HG03565 (cell line): Measurements from ENCODE around the gene ROCK2.
"Not testable (repeated sequence)": the region's sequence is repeated elsewhere in the genome, so short reads cannot be mapped to it uniquely, and the experiment has no call there.

Experiments
- ATAC-seq: cut with Tn5 transposase; IDR thresholded peaks from one replicate; pipeline ENCODE4 v1.9.1; 2021; ENCODE audit warnings: mild to moderate bottlenecking, moderate library complexity; ENCODE audit not compliant: unreplicated experiment

The ROCK2 gene

DNA sequence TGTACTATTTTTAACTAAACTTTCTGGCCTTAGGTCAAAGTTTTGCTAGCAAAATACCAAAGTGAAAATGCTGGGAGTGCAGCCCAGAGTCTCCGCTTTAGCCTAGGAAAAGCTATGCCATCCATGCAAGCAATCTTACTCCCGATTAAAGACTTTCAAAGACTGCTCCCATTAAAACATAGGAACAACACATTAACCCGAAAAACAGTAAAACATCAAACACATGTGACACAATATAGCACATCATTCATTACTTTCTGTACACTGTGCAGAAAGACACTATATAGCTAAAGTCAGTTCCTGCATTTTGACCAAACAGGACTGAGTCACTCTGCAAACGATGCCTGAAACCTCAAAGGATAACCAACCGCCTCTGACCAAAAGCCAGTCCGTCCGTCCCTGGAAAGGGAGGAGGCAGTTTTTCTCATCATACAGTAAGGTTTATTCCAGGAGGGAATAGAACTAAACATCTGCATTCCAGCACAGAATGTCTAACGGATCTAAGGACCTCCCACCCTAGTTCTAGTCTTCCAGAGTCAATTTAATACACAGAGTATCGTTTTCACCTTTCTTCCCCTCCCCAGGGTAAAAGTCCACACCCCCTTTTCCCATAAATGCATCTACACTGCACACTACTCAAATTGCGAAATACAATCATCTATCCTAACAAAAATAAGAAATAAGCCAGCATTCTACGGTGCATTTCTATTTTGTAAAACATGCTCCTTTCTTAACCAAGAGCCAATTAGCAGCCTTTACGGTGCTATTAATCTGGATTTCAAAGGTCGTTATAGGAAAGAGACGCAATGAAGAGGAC, 1.7 kb downstream of the ROCK2 start:
- no peak for ATAC-seq

DNA sequence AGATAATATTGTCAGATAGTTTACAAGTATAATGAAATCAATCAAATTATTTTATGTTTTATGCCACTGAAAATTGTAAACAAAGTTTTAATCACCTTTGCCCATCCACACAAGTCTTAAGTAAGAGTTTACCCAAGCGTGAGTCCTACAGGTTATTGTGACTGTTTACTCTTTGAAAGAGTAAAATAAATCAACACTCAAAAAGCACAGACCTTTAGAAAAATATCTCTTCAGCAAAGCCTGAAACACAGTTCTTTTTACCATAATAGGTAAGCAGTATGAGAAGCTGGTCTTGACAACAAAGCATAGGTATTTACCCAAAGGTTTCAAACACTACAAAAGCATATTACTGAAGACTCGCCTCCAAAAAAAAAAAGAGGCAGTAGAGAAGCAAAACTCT, 3.7 kb downstream of the ROCK2 start:
- ATAC-seq: no peak

DNA sequence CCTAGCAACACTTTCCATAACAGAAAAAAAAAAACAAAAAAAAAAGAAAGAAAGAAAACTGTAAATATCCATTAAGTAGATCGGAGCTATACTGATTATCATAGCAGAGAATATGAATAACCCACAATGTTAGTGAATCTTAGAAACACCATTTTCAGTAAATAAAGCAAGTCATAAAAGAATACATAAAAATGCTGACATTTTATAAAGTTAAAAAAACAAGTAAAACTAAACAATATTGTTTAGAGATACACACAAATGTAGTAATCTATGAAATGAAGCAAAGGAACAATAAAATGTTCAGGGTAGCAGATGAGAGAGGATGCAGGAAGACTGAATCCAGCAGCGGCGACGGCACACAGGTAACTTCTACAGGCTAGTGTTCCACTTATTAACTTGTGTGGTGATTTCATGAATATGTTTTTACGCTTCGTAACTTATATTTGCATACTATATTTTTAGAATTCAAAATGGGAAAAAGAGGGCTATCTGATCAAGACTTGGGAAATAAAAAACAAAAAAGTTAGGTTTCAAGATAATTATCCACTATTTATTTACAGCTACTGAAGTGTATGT, 4.8 kb downstream of the ROCK2 start:
- ATAC-seq: no peak

DNA sequence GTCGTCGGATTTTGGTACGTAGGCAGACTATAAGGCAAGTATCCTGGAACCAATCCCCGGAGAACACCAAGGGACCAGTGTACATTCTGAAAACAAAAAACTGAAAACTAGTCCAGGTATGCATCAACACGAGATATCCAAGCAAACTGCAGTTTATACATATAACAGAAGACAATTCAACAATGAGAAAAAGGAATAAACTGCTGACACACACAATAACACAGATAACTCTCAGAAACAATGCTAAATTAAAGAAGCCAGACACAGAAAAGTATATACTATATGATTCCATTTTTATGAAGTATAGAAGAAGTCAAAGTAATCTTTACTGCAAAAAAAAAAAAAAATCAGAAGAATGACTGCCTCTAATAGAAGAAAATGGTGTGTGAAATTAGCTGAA, 5.9 kb downstream of the ROCK2 start:
- ATAC-seq: no peak

DNA sequence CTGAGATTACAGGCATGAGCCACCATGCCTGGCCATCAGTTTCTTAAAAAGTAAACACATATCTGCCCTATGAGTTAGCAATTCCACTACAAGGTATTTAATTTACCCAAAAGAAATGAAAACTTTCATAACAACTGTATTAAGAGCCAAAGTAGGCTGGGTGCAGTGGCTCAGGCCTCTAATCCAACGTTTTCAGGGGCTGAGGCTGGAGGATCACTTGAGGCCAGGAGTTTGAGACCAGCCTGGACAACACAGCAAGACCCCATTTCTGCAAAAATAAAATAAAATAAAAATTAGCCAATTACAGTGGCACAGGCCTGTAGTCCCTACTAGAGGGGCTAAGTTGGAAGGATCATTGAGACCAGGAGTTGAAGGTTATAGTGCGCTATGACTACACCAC, 6.5 kb downstream of the ROCK2 start:
- ATAC-seq: no peak

DNA sequence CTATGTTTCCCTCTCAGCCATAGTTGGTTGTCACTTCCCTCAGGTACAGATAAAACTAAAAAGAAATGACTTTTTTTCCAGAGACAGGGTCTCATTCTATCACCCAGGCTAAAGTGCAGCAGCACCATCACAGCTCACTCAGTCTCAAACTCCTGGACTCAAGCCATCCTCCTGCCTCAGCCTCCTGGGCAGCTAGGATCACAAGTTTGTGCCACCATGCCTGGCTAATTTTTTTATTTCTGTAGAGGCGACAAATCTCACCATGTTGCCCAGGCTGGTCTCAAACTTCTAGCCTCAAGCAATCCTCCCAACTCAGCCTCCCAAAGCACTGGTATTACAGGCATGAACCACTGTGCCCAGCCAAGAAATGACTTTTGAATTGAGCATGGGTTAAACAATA, 8.2 kb downstream of the ROCK2 start:
- no peak for ATAC-seq

DNA sequence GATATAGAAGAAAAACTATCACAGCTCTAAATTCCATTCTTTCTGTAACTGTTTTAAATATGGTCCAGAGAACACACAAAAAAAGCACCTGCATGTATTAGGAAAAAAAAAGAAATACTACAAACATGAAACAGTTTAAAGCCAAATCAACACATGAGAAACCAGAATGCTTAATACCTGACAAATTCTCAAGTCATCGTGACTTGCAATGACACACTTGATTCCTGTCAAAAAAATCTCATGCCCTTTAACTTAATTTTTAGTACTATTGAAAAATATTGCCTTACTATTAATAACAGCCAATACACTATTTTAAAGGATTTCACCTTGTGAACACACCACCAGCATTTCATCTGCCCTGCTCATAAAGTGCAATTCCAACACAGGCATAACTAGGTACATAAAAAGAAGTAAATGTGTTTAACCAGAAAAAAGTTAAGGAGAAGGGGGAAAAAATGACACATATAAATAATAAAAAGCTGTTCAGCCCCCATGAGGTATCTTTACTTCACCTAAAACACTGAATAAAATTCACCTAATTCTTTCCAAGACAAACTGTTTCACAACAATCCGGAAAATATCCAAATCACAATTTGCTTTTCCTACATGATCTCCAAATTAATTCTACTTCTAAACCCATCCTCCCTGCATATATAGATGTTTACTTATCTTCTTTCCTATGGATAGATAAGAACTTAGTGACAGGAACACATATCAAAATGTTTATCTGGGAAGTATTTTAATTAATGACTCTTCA, 10.8 kb downstream of the ROCK2 start:
- no peak for ATAC-seq

DNA sequence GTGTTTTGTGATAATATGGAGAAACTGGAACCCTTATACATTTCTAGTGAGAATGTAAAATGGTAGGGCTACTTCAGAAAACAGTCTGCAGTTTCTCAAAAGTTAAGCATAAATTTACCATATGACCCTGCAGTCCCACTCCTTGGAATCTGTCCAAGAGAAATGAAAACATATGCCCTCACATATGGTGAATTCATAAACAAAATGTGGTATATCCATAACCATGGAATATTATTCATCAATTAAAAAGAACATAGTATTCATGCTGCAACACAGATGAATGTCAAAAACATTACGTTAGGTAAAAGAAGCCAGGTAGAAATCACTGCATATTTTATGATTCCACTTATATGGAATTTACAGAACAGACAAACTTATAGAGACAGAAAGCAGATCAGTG, 11.8 kb downstream of the ROCK2 start:
- ATAC-seq: no peak

DNA sequence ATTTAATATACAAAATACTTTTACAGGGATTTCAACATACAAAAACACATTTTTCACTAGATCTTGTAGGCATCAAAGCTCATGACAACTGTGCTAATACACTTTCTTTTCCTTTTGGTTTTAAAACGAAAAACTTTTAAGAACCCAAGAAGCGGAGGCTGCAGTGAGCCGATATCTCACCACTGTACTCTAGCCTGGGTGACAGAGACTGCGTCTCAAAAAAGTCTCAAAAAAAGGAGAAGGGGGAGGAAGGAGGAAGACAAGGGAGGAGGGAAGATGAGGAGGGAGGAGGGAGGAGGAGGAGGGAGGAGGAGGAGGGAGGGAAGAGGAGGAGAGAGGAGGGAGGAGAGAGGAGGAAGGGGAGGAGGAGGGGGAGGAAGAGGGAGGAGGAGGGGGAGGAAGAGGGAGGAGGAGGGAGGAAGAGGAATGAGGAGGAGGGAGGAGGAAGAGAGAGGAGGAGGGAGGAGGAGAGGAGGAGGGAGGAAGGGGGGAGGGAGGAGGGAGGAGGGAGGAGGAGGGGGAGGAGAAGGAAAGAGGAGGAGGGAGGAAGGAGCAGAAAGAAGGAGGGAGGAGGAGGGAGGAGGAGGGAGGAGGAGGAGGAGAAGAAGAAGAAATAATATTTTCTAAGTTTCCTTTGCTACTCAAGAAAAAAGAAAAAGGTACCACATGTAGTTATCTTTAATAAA, 13.8 kb downstream of the ROCK2 start:
- ATAC-seq: no peak

DNA sequence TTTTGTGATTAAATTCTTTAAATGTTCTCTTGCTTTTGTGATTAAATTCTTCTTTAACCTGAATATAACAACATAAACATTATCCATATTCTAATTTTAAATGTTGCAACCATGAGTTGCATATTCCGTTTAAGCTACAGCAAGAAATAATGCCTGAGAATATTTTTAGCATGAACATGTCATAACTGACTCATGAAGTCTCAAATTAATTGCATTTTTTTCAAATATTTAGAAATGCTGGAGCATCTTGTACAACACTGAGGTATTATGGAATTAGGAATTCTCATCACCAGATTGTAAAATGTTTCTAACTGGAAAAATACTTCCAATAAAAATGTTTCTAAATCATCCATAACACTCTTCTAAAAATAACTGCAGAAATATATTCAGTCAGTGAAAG, 14.7 kb downstream of the ROCK2 start:
- no peak for ATAC-seq

DNA sequence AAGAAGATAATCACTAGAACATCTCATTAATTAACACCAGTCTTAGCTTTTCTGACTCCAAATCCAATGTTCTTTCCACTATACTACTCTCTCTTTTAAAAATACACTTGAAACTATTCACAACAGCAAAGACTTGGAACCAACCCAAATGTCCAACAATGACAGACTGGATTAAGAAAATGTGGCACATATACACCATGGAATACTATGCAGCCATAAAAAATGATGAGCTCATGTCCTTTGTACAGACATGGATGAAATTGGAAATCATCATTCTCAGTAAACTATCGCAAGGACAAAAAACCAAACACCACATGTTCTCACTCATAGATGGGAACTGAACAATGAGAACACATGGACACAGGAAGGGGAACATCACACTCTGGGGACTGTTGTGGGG, 15.9 kb downstream of the ROCK2 start:
- ATAC-seq: not testable (repeated sequence)

DNA sequence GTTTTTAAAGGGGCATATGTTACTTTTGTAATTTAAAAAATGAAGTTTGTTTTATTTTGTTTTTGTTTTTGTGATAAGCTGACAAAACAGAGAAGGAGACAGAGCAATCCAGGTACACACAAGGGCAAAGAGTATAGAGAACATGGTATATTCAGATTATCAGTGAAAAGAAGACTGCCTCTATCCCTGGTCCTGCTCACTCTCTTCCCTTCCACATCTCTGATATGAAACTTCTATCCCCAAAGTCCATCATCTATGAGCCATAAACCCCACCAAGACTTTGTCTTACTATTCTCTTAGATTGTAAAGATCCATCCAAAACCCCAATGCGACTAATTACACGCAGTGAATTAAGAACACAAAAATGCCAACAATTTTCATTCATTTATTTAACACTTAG, 16.6 kb downstream of the ROCK2 start:
- ATAC-seq: no peak

DNA sequence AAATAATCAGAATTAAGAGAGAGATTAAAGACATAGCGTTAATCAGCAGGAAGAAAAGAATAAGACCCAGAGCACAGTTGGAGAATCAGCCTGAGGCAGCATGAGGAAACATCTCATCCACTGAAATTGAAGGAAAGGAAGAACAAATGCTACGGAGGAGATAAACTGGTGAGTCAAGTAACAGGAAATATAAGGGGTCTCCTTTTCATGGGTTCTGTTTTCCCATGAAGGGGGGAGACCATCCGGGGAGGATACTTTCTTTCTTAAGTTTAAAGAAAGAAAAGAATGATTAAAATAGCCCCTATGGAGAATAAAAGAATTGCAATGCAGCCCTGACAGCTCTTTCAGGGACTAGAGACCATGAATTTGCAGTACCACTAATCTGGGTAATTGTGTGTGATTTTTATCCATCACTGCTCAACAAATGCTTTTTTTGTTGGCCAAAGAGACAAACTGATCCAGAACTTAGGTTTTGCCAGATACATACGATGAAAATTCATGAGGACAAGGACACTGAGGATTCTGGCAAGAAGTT, 17.7 kb downstream of the ROCK2 start:
- ATAC-seq: no peak

DNA sequence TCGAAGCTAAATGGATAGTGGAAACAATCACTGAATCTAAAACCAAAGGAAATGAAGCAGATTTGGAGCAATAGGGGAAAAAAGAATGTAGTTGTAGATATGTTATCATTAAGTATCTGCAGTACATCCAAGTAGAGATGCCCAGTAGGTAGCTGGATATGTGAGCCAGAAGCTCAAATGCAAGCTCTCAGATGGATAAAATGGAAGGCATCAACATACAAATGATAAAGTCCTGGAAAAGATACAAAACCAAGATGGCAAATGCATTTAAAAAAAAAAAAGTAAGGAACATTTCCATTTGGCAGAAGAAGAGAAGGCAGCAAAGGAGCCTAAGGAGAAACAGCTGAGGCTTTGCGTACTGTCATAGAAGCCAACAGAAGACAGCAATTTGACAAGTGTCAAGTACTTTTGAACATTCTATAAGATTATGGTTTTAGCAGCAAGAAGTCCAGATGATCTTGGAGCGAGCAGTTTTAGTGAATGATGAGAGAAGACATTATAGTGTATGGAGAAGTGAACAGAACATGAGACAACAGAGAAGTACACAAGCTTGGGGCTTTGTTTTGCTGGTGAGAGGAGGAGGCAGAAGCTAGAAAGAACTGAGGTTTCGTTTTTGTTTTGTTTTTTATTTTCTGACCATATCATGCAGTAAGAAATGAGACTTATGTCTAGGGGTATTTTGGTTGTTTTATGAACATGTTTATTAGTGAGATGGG, 18.3 kb downstream of the ROCK2 start:
- no peak for ATAC-seq

DNA sequence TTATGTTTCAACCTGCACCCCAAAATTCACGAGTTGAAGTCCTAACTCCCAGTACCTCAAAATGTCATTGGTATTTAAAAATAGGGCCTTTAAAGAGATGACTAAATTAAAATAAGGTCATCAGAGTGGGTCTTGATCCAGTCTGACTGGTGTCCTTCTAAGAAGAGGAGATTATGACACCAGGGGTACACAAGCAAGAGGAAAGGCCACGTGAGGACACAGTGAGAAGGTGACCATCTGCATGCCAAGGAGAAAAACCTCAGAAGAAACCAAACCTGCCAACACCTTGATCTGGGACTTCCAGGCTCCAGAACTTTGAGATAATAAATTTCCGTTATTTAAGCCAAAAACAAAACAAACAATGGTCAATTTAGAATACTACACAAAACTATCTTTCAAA, 22.6 kb downstream of the ROCK2 start:
- no peak for ATAC-seq

DNA sequence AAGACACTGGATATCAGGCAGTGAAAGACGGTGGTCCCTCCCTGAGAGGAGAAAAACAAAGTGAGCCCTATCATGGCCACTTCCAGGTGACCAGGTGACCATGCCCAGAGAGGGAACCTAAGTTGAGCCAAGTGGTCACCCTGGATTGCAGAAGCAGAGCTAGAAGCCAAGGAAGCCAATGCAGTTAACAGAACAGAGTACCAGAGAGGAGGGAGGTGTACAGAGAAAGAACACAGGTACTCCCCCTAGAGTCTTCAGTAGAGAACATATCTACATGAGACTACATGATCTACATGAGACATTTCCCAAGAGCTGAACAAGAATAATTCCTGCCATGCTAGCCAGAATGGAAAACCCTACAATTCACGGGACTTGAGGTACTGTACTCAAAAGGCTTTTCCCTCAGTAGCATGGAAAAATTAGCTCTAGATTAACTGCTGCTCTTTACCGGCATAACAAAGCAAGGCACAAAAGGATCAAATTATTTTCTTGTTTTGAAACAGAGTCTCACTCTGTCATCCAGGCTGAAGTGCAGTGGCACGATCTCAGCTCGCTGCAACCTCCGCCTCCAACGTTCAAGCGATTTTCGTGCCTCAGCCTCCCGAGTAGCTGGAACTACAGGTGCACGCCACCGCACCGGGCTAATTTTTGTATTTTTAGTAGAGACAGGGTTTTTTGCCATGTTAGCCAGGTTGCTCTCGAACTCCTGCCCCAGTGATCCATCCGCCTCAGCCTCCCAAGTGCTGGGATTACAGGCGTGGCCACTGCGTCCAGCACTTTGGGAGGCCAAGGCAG, 23.5 kb downstream of the ROCK2 start:
- no peak for ATAC-seq

DNA sequence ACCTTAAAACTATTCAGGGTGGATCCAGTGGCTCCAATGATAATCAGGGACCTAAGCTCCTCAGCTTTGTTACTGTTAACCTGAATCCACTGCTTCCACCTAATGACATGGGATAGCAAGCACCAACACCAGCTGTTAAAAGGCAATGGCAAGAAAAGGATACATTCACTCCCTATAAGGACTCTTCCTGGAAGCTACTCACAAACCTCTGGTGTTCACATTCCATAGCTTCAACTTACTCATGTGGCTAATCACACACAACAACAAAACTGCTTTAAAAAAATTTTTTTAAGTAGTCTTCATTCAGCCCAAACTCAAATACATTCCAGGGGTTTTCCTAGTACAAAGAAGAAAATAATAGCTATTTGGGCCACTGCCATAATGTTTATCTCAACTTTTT, 24.5 kb downstream of the ROCK2 start:
- ATAC-seq: no peak

DNA sequence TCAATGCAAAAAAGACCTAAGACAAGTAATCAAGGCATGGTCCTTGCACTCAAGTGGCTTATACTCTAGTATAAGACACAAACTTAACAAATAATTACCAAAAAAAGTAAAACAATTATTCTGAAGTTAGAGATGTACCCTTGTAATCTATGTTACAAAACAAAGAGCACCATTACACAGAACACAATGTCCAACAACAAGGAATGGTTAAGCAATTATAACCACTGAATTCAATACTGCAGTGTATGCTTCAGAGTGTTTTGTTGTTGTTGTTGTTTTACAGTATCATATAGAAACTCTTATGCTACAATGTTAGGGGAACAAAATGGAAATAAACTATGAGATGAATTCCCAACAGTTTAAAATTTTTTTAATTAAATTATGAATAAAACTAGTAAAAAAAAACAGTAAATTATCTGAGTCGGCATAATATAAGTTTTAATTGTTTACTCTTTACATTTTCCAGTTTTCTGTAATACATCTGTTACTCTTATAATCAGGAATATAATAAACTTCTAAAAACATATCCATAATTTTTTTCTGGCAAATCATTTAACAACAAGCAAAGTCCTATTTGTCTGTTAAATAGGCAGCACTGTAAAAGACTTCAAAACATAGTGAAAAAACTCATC, 29.2 kb downstream of the ROCK2 start:
- no peak for ATAC-seq

DNA sequence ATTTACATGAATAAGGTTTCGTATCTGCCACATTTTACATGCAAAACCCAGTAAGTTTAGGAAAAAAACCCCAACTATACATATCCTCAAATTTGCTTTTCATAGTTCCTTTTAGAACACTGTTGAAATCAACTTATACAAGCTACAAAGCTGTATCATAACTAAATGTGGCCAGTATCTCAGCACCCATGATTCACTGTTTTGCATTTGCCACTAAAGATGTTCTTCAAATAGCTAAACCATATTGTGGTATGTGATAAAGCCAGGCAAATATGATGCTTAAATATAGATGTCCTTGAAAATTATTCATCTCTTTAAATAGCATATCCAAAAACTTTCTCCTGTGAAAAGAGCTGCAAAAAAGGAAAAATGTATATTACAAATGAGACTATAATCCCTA, 29.9 kb downstream of the ROCK2 start:
- no peak for ATAC-seq
